Endothelial cell (in vitro differentiated cells): ENCODE data around the gene VIPR1. TPM values are rescaled to one million over a fixed set of nuclear protein-coding genes. Genes with fewer than 3 reads are reported as not detected.
"Not testable (repeated sequence)": the region's sequence is repeated elsewhere in the genome, so short reads cannot be mapped to it uniquely, and the experiment has no call there.

Experiments used
- DNase-seq: peaks from one replicate; pipeline ENCODE4 v3.0.0; 2021; ENCODE audit warnings: low spot score
- H3K27ac Mint-ChIP-seq: one replicate; pipeline ENCODE4 v1.8.0; 2021; ENCODE audit warnings: mixed read lengths, inconsistent platforms; ENCODE audit not compliant: unreplicated experiment
- H3K27me3 Mint-ChIP-seq: one replicate; pipeline ENCODE4 v1.8.0; 2021; ENCODE audit warnings: mild to moderate bottlenecking, moderate library complexity, mixed read lengths, inconsistent platforms; ENCODE audit not compliant: unreplicated experiment
- H3K36me3 Mint-ChIP-seq: one replicate; pipeline ENCODE4 v1.8.0; 2021; ENCODE audit warnings: mild to moderate bottlenecking, low read depth, mixed read lengths, inconsistent platforms; ENCODE audit not compliant: unreplicated experiment
- H3K4me1 Mint-ChIP-seq: one replicate; pipeline ENCODE4 v1.8.0; 2021; ENCODE audit warnings: mild to moderate bottlenecking, mixed read lengths, inconsistent platforms; ENCODE audit not compliant: unreplicated experiment
- H3K4me3 Mint-ChIP-seq: one replicate; pipeline ENCODE4 v1.8.0; 2021; ENCODE audit warnings: mild to moderate bottlenecking, mixed read lengths, inconsistent platforms; ENCODE audit not compliant: unreplicated experiment
- H3K9me3 Mint-ChIP-seq: one replicate; pipeline ENCODE4 v1.8.0; 2021; ENCODE audit warnings: mixed read lengths, inconsistent platforms; ENCODE audit not compliant: unreplicated experiment
- CTCF ChIP-seq: fragments of 200-600 bp; sonication (generic); IDR thresholded peaks from one replicate; pipeline ENCODE4 v1.5.0; 2021; ENCODE audit warnings: antibody characterized with exemption; ENCODE audit not compliant: unreplicated experiment
- total RNA-seq: library from RNA; stranded (reverse); fragmentation: NEBNext Ultra II Directional; extraction: Animal tissue kit (Norgen Biotek cat#: 25700); gene quantifications from one replicate; pipeline ENCODE4 v1.2.1, GENCODE V29; 2021; ENCODE audit not compliant: unreplicated experiment

The VIPR1 gene
- total RNA-seq, 1 donor from 2014 or later, result 5.4 TPM

GRCh38 chr3:42556089-42556632, 53.7 kb downstream of the VIPR1 start:
- peaks cover 23% of the 10 kb centered on the region for H3K4me1 Mint-ChIP-seq
- H3K27me3 Mint-ChIP-seq, result peaks cover 2% of the 10 kb centered on the region
- DNase-seq, result peak; percentile 21
- peak overlapping the region; percentile 95 for H3K27ac Mint-ChIP-seq
- no peak for TF ChIP-seq CTCF
- H3K36me3 Mint-ChIP-seq, result peaks cover 32% of the 10 kb centered on the region
- no peak overlapping the region for H3K4me3 Mint-ChIP-seq
- H3K9me3 Mint-ChIP-seq, result no peaks in the 10 kb centered on the region

- H3K9me3 Mint-ChIP-seq, DNase-seq, H3K27me3 Mint-ChIP-seq, H3K4me3 Mint-ChIP-seq: not testable (repeated sequence)
- H3K27ac Mint-ChIP-seq, result peak overlapping the region; percentile 95
- H3K4me1 Mint-ChIP-seq, result peaks cover 23% of the 10 kb centered on the region
- peaks cover 35% of the 10 kb centered on the region for H3K36me3 Mint-ChIP-seq
Measured at GRCh38 chr3:42556817-42557216, 54.4 kb downstream of the VIPR1 start.

- peaks cover 2% of the 10 kb centered on the region for H3K27me3 Mint-ChIP-seq
- no peak overlapping the region for H3K27ac Mint-ChIP-seq
- no peak for TF ChIP-seq CTCF
- no peak for DNase-seq
- H3K4me1 Mint-ChIP-seq, result peaks cover 23% of the 10 kb centered on the region
- H3K4me3 Mint-ChIP-seq, result no peak overlapping the region
- no peaks in the 10 kb centered on the region for H3K9me3 Mint-ChIP-seq
- peaks cover 34% of the 10 kb centered on the region for H3K36me3 Mint-ChIP-seq
Measured at GRCh38 chr3:42557854-42558253, 55.4 kb downstream of the VIPR1 start.

- Mint-ChIP-seq H3K9me3 (no peaks in the 10 kb centered on the region), H3K36me3 (peaks cover 39% of the 10 kb centered on the region), H3K27me3 (no peaks in the 10 kb centered on the region), H3K27ac (no peak overlapping the region), H3K4me1 (peaks cover 11% of the 10 kb centered on the region), H3K4me3 (no peak overlapping the region)
- no peak for DNase-seq
- TF ChIP-seq CTCF, result no peak
Measured at GRCh38 chr3:42562047-42562907, 59.8 kb downstream of the VIPR1 start.

GRCh38 chr3:42569593-42570142, 67.2 kb downstream of the VIPR1 start:
- H3K27ac Mint-ChIP-seq, result no peak overlapping the region
- peak overlapping the region; percentile 34 for H3K4me3 Mint-ChIP-seq
- no peak for TF ChIP-seq CTCF
- H3K36me3 Mint-ChIP-seq, result peaks cover 27% of the 10 kb centered on the region
- no peaks in the 10 kb centered on the region for H3K9me3 Mint-ChIP-seq
- DNase-seq, result no peak
- peaks cover 5% of the 10 kb centered on the region for H3K4me1 Mint-ChIP-seq
- no peaks in the 10 kb centered on the region for H3K27me3 Mint-ChIP-seq
